ENCODE data around the gene KCNJ1. TPM values are rescaled to one million over a fixed set of nuclear protein-coding genes. Genes with fewer than 3 reads are reported as not detected.
A peak's percentile ranks its signal among the peaks of the same experiment; 100 is the strongest.

KCNJ1 gene
- total and polyA plus RNA-seq, 8 donors = 0.03 to 0.28 (median 0.08) TPM; not detected in 3

DNA sequence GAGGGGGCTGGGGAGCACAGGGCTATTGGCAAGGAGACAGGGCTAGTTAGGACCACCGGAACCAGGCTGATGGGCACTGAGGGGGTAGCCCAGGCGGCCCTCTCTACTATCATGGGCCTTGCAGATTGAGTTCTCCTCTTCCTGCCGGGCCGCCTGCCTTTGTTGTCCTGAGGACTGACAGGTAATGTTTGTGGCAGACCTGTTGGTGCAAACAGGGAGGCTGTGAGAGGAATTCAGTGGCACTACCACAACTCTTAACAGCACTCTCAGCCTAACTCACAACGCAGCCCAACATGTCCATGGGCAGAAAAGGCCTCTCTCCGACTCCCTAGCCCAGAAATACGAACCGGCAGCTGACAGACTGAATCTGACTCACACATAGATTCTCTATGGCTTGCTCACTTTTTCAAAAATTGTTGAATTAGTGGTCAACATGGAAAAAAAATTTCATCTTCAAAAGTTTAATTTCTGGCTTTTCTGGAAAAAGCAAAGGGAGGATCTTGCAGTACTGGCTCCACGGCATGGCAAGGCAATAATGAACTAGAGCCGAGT lies 35.5 kb upstream of the KCNJ1 start:
- no peak for TF ChIP-seq CTCF (IDR thresholded peaks at IDR 0.05)
- ATAC-seq (no peak), FAIRE-seq (no peak), DNase-seq (no peak)
- WGBS, 2 donors = 89% methylated on average over 10 of the region's 10 CpGs
- intact Hi-C loops (cut with DNase I) = no loop called here
- H3K4me1 ChIP-seq = peaks cover 7 to 34% (median 23%) of the 10 kb centered on the region in 3 donors
- no peaks in the 10 kb centered on the region for H3K36me3 ChIP-seq
- H3K9me3 ChIP-seq = no peaks in the 10 kb centered on the region
- H3K27ac ChIP-seq = no peak overlapping the region
- H3K4me3 ChIP-seq = no peak overlapping the region
- H3K27me3 ChIP-seq = no peaks in the 10 kb centered on the region

DNA sequence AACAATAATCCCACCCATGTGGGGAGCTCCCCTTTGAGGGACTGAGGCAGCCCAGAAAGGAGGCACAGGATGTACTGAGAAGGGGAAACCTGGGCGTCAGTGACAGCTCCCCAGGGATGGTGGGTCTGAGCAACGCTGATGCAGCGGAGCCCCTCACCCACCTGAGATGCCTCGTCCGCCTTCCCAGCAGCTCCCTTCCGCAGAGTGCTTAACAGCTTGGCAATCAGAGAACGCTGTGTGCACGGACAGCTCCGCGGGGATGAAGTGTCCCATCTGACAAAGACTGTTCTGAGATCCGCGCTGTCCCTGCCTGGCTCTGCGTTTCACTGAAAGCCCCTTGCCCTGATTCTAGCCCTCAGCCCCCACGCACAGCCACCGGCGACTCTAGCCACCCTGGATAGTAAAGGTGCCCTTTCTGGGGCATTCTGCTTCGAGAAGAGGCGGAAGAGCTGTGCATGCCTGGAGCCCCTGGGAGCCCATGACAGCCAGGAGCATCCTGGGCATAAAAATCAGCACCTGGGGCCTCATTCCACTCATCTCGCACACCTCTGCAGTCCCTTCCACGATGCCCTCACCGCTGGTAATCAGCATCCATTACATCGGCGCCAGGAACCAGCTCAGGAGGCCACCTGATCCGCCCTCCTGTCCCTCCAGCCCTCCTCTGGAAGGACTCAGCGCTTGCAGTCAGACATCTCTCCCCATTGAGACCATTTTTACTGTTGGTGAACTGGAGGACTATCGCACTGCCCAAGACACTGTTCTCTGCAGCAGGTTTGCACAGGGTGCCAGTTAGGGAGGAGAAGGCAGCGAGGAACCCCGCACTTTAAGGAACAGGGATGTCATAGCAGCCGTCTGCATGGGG lies 34.8 kb upstream of the KCNJ1 start:
- 87% methylated on average over 29 of the region's 29 CpGs for whole genome bisulfite sequencing, 2 donors
- Histone ChIP-seq H3K27ac (no peak overlapping the region), H3K9me3 (no peaks in the 10 kb centered on the region), H3K27me3 (no peaks in the 10 kb centered on the region), H3K4me1 (peaks cover 10 to 38% (median 25%) of the 10 kb centered on the region in 3 donors), H3K36me3 (no peaks in the 10 kb centered on the region), H3K4me3 (no peak overlapping the region)
- DNase-seq (no peak), FAIRE-seq (no peak), ATAC-seq (no peak)
- intact Hi-C loops (cut with DNase I) = no loop called here
- no peak for TF ChIP-seq CTCF (IDR thresholded peaks at IDR 0.05)

GRCh38 chr11:128900468-128900867 lies 33.4 kb upstream of the KCNJ1 start:
- no peak overlapping the region for H3K27ac ChIP-seq
- H3K36me3 ChIP-seq = no peaks in the 10 kb centered on the region
- no peaks in the 10 kb centered on the region for H3K27me3 ChIP-seq
- ATAC-seq (peak in 3 of 4 donors; percentile 9 to 58 (median 24)), FAIRE-seq (no peak), DNase-seq (peak in 2 of 6 donors; percentile 37 to 48)
- no peak for TF ChIP-seq CTCF (IDR thresholded peaks at IDR 0.05)
- H3K4me3 ChIP-seq = no peak overlapping the region
- no peaks in the 10 kb centered on the region for H3K9me3 ChIP-seq
- intact Hi-C loops (cut with DNase I) = no loop called here
- H3K4me1 ChIP-seq = peaks cover 15 to 39% (median 34%) of the 10 kb centered on the region in 3 donors
- WGBS, 2 donors = 19 to 27% methylated on average over 4 of the region's 4 CpGs

GRCh38 chr11:128898580-128899344 lies 31.7 kb upstream of the KCNJ1 start:
- no peak overlapping the region for H3K4me3 ChIP-seq
- 72 to 77% methylated on average over 13 of the region's 13 CpGs for WGBS, 2 donors
- TF ChIP-seq CTCF (IDR thresholded peaks at IDR 0.05) = no peak
- peak in 4 of 6 donors; percentile 41 to 83 (median 53) for DNase-seq
- H3K9me3 ChIP-seq = no peaks in the 10 kb centered on the region
- no peak for ATAC-seq
- peaks cover 29 to 47% (median 47%) of the 10 kb centered on the region in 3 donors for H3K4me1 ChIP-seq
- no peak for FAIRE-seq
- H3K27ac ChIP-seq = no peak overlapping the region
- H3K27me3 ChIP-seq = no peaks in the 10 kb centered on the region
- H3K36me3 ChIP-seq = no peaks in the 10 kb centered on the region
- intact Hi-C loops (cut with DNase I) = no loop called here
